Measurements from ENCODE around the gene GIPC3. TPM values are rescaled to one million over a fixed set of nuclear protein-coding genes. Genes with fewer than 3 reads are reported as not detected.

Gene GIPC3
- total and polyA plus RNA-seq, 5 donors, result 0.89 to 2.1 (median 1.2) TPM

DNA sequence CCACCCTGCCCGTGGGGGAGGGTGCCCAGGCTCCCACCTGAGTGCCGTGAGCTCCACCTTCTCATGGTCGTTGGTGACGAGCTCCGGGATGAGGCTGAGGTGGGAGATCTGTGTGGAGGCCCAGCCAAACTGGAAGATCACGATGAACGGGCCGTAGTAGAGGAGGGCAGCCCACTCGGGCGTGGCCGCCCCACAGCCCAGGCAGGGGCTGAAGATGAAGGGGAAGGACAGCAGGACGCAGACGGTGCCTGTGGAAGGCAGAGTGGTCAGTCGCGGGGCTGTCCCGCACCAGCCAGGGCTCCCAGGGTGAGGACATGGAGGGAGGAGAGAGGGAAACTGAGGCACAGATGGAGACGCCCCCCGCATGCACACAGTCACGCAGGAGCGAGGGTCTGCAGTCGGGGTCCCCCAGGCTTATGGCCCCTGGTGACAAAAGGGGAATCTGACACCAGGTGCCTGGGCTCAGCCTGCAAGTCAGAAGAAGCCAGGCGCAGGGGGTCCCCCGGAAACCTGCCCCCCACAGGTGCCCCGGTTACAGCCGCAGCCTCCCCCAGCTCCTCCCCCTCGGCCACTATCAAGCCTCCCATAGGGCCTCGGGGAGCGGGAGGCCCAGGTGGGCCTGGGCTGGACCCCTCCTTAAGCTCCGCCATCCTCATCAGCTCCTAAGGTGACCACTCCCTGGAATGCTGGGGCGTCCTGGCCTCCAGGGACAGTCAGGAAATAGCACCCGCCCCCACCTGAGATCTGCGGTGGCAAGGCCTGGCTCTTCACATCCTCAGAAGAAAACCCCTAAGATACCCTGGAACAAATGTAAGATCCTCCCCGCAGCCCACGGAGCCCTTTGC lies 34.1 kb upstream of the GIPC3 start:
- ATAC-seq, result no peak
- intact Hi-C loops (cut with DNase I), result no loop called here
- no peaks in the 10 kb centered on the region for H3K9me3 ChIP-seq (ENCODE audit: control insufficient read depth, low read length)
- DNase-seq, result peak in 1 of 3 donors; percentile 41
- peaks cover 2% of the 10 kb centered on the region for H3K4me1 ChIP-seq (ENCODE audit: control insufficient read depth, insufficient read depth, low read length)
- WGBS, result 90% methylated on average over 34 of the region's 34 CpGs
- H3K27ac ChIP-seq (ENCODE audit: low read length), result no peak overlapping the region
- H3K27me3 ChIP-seq (ENCODE audit: control insufficient read depth, insufficient read depth), result no peaks in the 10 kb centered on the region
- no peak overlapping the region for H3K4me3 ChIP-seq (ENCODE audit: low read length)

DNA sequence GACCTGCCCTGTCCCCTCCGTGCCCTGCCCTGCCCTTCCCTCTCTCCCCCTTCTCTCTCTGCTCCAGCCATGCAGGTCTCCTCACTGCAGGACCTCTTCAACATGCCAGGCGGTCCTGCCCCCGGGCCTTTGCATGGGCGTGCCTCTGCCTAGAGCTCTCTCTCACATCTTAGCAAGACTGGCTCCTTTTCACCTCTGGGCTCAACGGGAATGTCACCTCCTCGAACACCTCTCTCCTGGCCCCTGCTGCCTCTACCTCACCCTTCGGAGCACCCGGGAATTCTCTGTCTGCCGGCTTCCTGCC lies 33.5 kb upstream of the GIPC3 start:
- no peaks in the 10 kb centered on the region for H3K27me3 ChIP-seq (ENCODE audit: control insufficient read depth, insufficient read depth)
- no peaks in the 10 kb centered on the region for H3K9me3 ChIP-seq (ENCODE audit: control insufficient read depth, low read length)
- no peak overlapping the region for H3K4me3 ChIP-seq (ENCODE audit: low read length)
- DNase-seq (peak in 1 of 3 donors; percentile 41), ATAC-seq (no peak)
- 79% methylated on average over 9 of the region's 9 CpGs for WGBS
- no peak overlapping the region for H3K27ac ChIP-seq (ENCODE audit: low read length)
- intact Hi-C loops (cut with DNase I), result no loop called here
- peaks cover 2% of the 10 kb centered on the region for H3K4me1 ChIP-seq (ENCODE audit: control insufficient read depth, insufficient read depth, low read length)

DNA sequence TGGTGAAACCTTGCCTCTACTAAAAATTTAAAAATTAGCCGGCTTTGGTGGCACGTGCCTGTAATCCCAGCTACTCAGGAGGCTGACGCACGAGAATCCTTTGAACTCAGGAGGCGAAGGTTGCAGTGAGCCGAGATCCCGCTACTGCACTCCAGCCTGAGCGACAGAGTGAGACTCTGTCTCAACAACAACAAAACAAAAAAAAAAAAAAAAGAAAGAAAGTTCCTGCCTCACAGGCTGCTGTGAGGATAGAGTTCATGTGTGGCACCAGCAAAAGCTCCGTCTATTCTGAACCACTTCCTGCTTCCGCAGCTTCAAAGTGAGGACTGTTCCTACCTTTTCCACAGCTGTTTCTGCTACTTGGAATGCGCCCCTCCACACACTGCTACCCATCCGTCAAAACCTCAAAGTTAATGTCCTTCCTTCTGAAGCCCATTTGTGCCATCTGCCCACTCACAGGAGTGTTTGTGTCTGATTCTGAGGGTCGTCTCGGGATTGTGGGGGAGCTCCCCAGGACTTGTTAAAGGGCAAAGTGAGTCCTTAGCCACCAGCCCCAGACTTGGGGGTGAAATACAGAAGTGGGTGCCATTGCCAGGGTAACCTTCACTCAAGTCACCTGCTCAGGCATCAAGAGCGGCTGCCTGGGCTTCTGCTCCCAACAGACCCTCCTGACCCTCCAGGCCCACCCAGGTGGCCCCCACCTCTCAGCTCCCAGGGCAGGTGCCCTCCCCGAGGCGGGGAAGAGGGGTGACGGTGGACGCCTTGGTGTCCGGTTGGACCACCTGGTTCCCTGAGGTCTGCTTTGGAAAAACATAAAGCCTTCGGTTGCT lies 30.8 kb upstream of the GIPC3 start:
- Histone ChIP-seq H3K4me1 (ENCODE audit: control insufficient read depth, insufficient read depth, low read length) (peaks cover 2% of the 10 kb centered on the region), H3K9me3 (ENCODE audit: control insufficient read depth, low read length) (no peaks in the 10 kb centered on the region), H3K4me3 (ENCODE audit: low read length) (no peak overlapping the region), H3K27me3 (ENCODE audit: control insufficient read depth, insufficient read depth) (no peaks in the 10 kb centered on the region), H3K27ac (ENCODE audit: low read length) (no peak overlapping the region)
- no peak for ATAC-seq
- WGBS, result 74% methylated on average over 21 of the region's 21 CpGs
- intact Hi-C loops (cut with DNase I), result no loop called here
- DNase-seq, result no peak

DNA sequence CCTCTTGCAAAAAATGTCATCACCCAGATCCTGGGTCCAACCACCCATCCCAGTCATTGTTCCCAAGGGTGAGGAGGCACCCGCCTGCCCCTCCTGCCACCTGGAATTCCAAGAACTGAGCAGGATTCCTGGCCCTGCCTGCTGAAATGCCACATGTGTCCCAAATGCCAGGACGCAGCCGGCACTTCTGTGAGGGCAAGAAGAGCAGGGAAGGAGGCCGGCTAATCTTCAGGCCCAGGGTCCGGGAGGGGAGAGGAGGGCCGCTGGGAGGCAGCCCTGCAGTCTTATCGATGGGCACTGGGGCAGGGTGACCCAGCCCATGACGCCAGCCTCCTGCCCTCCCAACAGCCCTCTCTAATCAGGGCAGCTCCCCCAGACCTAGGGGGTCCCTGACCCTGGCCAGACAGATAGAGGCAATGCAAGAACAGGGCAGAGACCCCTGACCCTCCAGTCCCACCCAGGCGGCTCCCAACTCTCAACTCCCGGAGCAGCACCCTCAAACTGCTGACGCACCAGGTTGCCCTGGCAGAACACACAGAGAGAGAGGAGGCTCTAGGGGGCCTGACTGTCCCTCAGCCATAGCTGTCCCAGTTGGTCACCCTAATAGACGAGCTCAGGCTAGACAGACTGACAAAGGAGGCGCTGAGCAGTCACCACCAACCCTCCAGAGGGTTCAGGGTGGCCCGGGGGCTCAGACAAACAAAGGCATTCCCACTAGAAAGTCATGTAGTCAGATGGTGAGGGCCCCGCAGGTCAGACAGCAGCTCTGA lies 29.4 kb upstream of the GIPC3 start:
- intact Hi-C loops (cut with DNase I), result no loop called here
- DNase-seq (peak in 1 of 3 donors; percentile 55), ATAC-seq (no peak)
- Histone ChIP-seq H3K4me1 (ENCODE audit: control insufficient read depth, insufficient read depth, low read length) (peaks cover 2% of the 10 kb centered on the region), H3K27ac (ENCODE audit: low read length) (no peak overlapping the region), H3K27me3 (ENCODE audit: control insufficient read depth, insufficient read depth) (no peaks in the 10 kb centered on the region), H3K9me3 (ENCODE audit: control insufficient read depth, low read length) (no peaks in the 10 kb centered on the region), H3K4me3 (ENCODE audit: low read length) (peak overlapping the region; percentile 89)
- WGBS, result 72% methylated on average over 15 of the region's 15 CpGs

DNA sequence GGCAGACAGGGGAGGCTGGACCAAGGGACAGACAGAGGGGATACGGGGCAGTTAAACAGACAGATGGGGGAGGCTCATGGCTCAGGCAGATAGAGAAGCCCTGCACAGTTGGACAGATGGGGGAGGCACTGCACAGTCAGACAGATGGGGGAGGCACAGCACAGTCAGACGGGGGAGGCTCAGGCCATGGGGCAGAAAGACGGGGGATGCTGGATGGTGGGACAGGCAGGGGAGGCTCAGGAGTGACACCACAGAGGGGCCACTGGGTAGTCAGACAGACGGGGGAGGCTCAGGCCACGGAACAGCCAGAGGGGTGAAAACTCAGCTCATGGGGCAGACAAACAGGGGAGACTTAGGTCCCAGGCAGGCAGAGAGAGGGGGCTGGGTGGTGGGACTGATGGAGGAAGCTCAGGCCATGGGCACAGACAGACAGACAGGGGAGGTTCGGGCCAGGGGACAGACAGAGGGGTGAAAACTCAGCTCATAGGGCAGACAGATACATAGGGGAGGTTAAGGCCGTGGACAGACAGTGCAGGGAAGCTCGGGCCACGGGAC lies 28.8 kb upstream of the GIPC3 start:
- no peaks in the 10 kb centered on the region for H3K9me3 ChIP-seq (ENCODE audit: control insufficient read depth, low read length)
- no peak for ATAC-seq
- intact Hi-C loops (cut with DNase I), result no loop called here
- no peaks in the 10 kb centered on the region for H3K27me3 ChIP-seq (ENCODE audit: control insufficient read depth, insufficient read depth)
- no peak overlapping the region for H3K27ac ChIP-seq (ENCODE audit: low read length)
- no peak for DNase-seq
- H3K4me3 ChIP-seq (ENCODE audit: low read length), result peak overlapping the region; percentile 89
- H3K4me1 ChIP-seq (ENCODE audit: control insufficient read depth, insufficient read depth, low read length), result peaks cover 2% of the 10 kb centered on the region
- WGBS, result 26% methylated on average over 9 of the region's 9 CpGs

DNA sequence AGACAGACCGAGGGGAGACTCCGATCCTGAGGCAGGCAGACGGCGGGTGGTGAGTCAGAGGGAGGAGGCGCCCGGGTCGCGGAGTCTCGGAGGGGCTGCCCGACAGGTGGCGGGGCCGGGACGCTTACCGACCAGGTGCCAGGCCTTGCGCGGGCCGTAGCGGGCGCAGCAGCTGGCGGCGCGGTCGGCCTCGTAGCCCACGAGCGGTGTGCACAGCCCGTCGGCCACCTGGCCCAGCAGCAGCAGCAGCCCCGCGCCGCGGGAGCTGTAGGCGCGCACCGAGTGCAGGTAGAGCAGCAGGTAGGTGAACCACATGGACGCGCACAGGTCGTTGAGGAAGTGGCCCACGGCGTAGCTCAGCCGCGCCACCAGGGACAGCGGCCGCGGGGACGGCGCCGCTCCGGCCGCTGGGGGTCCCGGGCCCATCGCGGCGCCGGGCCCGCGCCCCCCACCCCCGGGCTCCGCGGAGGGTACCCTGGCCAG lies 28.3 kb upstream of the GIPC3 start:
- intact Hi-C loops (cut with DNase I), result no loop called here
- Histone ChIP-seq H3K27me3 (ENCODE audit: control insufficient read depth, insufficient read depth) (no peaks in the 10 kb centered on the region), H3K4me3 (ENCODE audit: low read length) (peak overlapping the region; percentile 89), H3K9me3 (ENCODE audit: control insufficient read depth, low read length) (no peaks in the 10 kb centered on the region), H3K4me1 (ENCODE audit: control insufficient read depth, insufficient read depth, low read length) (peaks cover 2% of the 10 kb centered on the region), H3K27ac (ENCODE audit: low read length) (no peak overlapping the region)
- DNase-seq, result peak in 2 of 3 donors; percentile 69 to 72
- no peak for ATAC-seq
- WGBS, result under 1% methylated on average over 60 of the region's 60 CpGs

DNA sequence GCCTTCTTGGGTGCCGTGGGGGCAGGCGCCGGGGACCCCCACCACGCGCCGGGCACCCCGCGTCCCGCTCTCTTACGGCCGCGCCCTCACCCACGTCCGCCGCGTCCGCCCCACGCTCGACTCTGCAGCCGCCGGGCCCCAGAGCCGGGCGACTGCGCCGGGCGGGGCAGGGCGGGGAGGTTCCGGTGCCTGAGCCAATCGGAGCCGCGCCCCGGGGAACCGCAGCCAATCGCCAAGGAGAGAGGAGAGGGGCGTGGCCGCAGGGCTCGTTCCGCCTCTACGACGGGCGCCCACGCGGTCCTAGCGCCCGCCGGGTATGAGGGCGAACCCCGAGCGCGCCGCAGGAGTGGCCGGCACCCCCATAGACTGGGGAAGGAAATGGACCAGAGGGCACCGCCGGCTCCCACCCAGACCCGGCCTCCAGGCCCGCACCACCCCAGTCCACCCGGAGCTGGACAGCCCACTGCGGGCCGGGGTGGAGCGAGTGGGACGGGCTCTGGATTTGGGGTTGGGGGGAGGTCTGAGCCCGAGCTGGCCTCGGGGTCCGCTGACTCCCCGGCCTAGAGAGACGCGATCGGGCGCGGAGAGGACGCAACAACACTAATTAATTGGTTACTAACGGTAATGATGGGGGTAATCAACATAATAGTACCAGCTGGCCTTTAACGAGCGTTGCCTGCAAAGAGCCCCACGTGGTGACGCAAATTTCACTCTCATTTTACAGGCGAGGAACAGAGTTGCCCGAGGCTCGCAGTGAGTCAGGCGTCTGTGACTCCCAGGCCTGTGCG lies 27.6 kb upstream of the GIPC3 start, which contains the start of gene MFSD12:
Gene MFSD12, minus strand, starts transcription at position 126 of the 788 bp plus-strand sequence. CDS start 183 bp downstream, outside the sequence.
- intact Hi-C loops (cut with DNase I), result no loop called here
- DNase-seq, result peak; percentile 96 to 98 (median 98)
- Histone ChIP-seq H3K27ac (ENCODE audit: low read length) (peak within 1 kb of the TSS; percentile 19), H3K4me3 (ENCODE audit: low read length) (peak within 1 kb of the TSS; percentile 89), H3K4me1 (ENCODE audit: control insufficient read depth, insufficient read depth, low read length) (peaks cover 2% of the 10 kb centered on the region), H3K9me3 (ENCODE audit: control insufficient read depth, low read length) (no peaks in the 10 kb centered on the region), H3K27me3 (ENCODE audit: control insufficient read depth, insufficient read depth) (no peaks in the 10 kb centered on the region)
- WGBS, result 1% methylated on average over 81 of the region's 81 CpGs
- peak; percentile 97 to 98 for ATAC-seq

DNA sequence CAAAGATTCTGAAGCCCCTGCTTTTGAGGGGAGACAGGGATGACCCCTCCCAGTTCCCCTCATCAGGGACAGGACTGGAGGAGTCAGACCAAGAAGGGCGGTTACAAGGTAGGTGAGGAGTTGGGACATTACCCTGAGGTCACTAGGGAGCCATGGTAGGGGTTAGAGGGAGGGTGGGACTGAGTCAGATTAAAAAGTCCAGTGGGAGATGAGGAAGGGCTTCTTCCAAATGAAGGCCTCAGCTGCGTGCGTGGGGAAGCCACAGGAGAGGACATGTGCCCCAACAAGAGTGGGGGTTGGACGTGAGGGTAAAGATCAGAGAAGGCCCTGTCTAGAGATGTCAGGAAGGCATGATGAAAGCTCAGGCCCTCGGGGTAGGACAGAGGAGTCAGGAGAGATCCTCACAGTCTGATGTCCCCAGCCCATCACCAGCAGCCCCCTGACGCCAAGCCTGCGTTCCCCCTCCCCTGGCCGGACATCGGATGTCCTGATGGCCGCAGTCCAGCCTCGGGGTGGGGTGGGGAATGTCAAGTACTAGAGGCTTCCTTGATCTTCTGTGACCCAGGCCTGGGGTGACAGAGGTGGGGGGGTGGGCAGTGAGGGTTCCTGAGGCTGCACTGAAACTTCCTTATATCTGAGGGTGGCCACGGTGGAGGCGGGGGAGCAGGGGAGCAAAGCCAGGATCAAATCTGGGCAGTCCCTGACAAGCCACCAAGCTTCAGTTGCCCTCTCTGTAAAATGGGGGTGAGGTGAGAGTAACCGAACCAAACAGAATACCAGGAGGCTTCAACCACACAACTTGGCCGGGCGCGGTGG lies 21.4 kb upstream of the GIPC3 start:
- intact Hi-C loops (cut with DNase I), result no loop called here
- WGBS, result 62% methylated on average over 17 of the region's 17 CpGs
- ATAC-seq (no peak), DNase-seq (peak in 1 of 3 donors; percentile 45)
- no peaks in the 10 kb centered on the region for H3K9me3 ChIP-seq (ENCODE audit: control insufficient read depth, low read length)
- no peak overlapping the region for H3K27ac ChIP-seq (ENCODE audit: low read length)
- no peak overlapping the region for H3K4me3 ChIP-seq (ENCODE audit: low read length)
- no peaks in the 10 kb centered on the region for H3K4me1 ChIP-seq (ENCODE audit: control insufficient read depth, insufficient read depth, low read length)
- no peaks in the 10 kb centered on the region for H3K27me3 ChIP-seq (ENCODE audit: control insufficient read depth, insufficient read depth)

DNA sequence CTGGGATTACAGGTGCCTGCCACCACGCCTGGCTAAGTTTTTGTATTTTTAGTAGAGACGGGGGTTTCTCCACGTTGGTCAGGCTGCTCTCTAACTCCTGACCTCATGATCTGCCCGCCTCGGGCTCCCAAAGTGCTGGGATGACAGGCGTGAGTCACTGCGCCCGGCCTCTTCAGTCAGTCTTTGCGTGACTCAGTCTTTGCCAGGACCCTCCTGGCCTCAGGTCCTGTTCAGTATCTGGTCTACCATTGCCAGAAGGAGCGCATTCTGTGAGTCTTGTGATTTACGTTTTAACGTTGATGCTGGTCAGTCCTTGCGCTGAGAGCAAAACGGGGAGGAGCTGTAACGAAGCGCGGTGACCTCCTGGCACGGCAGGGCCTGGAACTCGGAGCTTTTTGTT lies 20.1 kb upstream of the GIPC3 start:
- no peaks in the 10 kb centered on the region for H3K9me3 ChIP-seq (ENCODE audit: control insufficient read depth, low read length)
- no peaks in the 10 kb centered on the region for H3K4me1 ChIP-seq (ENCODE audit: control insufficient read depth, insufficient read depth, low read length)
- no peak overlapping the region for H3K4me3 ChIP-seq (ENCODE audit: low read length)
- DNase-seq, result peak in 1 of 3 donors; percentile 13
- intact Hi-C loops (cut with DNase I), result no loop called here
- 92% methylated on average over 19 of the region's 19 CpGs for WGBS
- no peaks in the 10 kb centered on the region for H3K27me3 ChIP-seq (ENCODE audit: control insufficient read depth, insufficient read depth)
- H3K27ac ChIP-seq (ENCODE audit: low read length), result no peak overlapping the region
- no peak for ATAC-seq

Measured in right cardiac atrium (tissue), 5 donors.